NCI-H1092 (cell line): Measurements from ENCODE around the gene LIPC.

ENCODE experiments used
- DNase-seq: peaks from one replicate; lab custom pipeline; 2025; lab: John Stamatoyannopoulos, UW

Gene LIPC

GRCh38 chr15:58431221-58432149 is at the start of gene LIPC:
Gene LIPC, plus strand, starts transcription at chr15:58431991. Its CDS starts 42 bp downstream, at chr15:58432033.
- no peak for DNase-seq

GRCh38 chr15:58383876-58384275 is 47.9 kb upstream of the LIPC start:
- no peak for DNase-seq

GRCh38 chr15:58384667-58385066 is 47.1 kb upstream of the LIPC start:
- DNase-seq, result no peak

- DNase-seq, result no peak
Measured at GRCh38 chr15:58386081-58386480, 45.7 kb upstream of the LIPC start.

- DNase-seq, result no peak
Measured at GRCh38 chr15:58386641-58387040, 45.1 kb upstream of the LIPC start.

- DNase-seq, result no peak
Measured at GRCh38 chr15:58387130-58387529, 44.7 kb upstream of the LIPC start.

- no peak for DNase-seq
Measured at GRCh38 chr15:58388211-58388610, 43.6 kb upstream of the LIPC start.

GRCh38 chr15:58390118-58390517 is 41.7 kb upstream of the LIPC start:
- no peak for DNase-seq

GRCh38 chr15:58390655-58391054 is 41.1 kb upstream of the LIPC start:
- DNase-seq, result no peak

- no peak for DNase-seq
Measured at GRCh38 chr15:58391088-58391487, 40.7 kb upstream of the LIPC start.

GRCh38 chr15:58392141-58392540 is 39.6 kb upstream of the LIPC start:
- no peak for DNase-seq

GRCh38 chr15:58392611-58393161 is 39.1 kb upstream of the LIPC start:
- DNase-seq, result no peak

- DNase-seq, result no peak
Measured at GRCh38 chr15:58393241-58393662, 38.5 kb upstream of the LIPC start.

GRCh38 chr15:58396181-58396580 is 35.6 kb upstream of the LIPC start:
- DNase-seq, result no peak

GRCh38 chr15:58398071-58398470 is 33.7 kb upstream of the LIPC start:
- no peak for DNase-seq

GRCh38 chr15:58398643-58399042 is 33.1 kb upstream of the LIPC start:
- DNase-seq, result no peak

- DNase-seq, result no peak
Measured at GRCh38 chr15:58399739-58400138, 32.1 kb upstream of the LIPC start.

GRCh38 chr15:58401276-58401675 is 30.5 kb upstream of the LIPC start:
- DNase-seq, result no peak

- no peak for DNase-seq
Measured at GRCh38 chr15:58401991-58402649, 29.7 kb upstream of the LIPC start.

- DNase-seq, result no peak
Measured at GRCh38 chr15:58403581-58403980, 28.2 kb upstream of the LIPC start.

GRCh38 chr15:58404020-58404419 is 27.8 kb upstream of the LIPC start:
- DNase-seq, result no peak

GRCh38 chr15:58404722-58405121 is 27.1 kb upstream of the LIPC start:
- DNase-seq, result no peak

GRCh38 chr15:58405865-58406264 is 25.9 kb upstream of the LIPC start:
- no peak for DNase-seq
